Neural progenitor cell (in vitro differentiated cells): ENCODE data around the gene NEK8.

Source experiments
- EZH2phosphoT487 ChIP-seq: fragments of 200-600 bp; sonication (generic); IDR thresholded peaks from 2 replicates; pipeline ENCODE4 v1.6.1; 2017; ENCODE audit warnings: antibody characterized with exemption
- TF ChIP-seq, protein P1 (sequence below): fragments of 200-600 bp; sonication (generic); IDR thresholded peaks from 2 replicates; pipeline ENCODE4 v1.5.1; 2017; ENCODE audit warnings: antibody characterized with exemption, mild to moderate bottlenecking

DNA sequence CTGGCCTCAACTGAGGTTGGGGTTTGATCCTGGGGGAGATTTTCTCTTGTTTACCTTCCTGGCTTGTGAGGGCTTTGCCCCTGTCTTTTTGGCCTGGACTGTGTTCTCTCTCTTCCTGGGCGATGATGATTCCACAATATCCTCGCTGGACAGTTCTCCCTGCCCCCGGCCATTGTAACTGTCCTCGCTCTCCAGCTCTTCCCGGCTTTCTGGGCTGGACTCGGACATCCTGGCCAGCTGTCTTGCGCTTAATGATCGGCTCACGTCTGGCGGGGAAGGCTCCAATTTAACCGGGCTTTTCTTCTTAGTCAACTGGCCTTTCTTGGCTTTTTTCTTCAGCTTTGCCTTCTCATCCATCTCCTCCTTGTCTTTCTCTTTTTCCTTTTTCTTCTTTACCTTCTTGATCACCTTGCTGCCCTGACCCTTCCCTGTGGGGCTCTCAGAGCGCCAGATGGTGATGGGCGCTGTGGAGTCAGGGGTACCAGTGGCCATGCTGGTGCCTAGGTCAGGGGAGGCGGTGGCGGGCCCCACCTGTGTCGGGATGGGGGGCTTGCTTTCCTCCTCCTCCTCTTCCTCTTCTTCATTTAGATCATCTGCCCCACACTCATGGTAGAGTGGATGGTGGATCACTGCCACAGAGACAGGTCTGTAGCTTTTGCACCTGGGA, 24.9 kb upstream of the NEK8 start:
- TF ChIP-seq, protein P1, sequence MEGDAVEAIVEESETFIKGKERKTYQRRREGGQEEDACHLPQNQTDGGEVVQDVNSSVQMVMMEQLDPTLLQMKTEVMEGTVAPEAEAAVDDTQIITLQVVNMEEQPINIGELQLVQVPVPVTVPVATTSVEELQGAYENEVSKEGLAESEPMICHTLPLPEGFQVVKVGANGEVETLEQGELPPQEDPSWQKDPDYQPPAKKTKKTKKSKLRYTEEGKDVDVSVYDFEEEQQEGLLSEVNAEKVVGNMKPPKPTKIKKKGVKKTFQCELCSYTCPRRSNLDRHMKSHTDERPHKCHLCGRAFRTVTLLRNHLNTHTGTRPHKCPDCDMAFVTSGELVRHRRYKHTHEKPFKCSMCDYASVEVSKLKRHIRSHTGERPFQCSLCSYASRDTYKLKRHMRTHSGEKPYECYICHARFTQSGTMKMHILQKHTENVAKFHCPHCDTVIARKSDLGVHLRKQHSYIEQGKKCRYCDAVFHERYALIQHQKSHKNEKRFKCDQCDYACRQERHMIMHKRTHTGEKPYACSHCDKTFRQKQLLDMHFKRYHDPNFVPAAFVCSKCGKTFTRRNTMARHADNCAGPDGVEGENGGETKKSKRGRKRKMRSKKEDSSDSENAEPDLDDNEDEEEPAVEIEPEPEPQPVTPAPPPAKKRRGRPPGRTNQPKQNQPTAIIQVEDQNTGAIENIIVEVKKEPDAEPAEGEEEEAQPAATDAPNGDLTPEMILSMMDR = no peak
- TF ChIP-seq EZH2phosphoT487 = no peak
